ENCODE data around the gene TASL.

DNA sequence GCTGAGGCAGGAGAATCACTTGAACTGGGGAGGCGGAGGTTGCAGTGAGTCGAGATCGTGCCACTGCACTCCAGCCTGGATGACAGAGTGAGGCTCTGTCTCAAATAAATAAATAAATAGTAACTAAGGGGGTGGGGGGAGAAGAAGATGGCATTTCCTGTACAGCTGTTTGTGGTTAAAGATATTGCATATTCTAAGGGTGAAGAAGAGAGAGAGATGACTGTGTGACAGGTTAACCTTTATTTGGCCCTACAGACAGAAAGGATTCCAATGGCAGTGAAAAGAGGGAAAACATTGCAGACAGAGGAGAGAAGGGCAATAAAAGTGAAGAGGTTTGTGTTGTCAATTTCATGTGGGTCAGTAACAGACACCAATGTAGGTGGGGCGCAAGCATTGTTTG lies 9.4 kb downstream of the TASL start:
- TF ChIP-seq SP2 (IDR thresholded peaks at IDR 0.05; ENCODE audit: low read length) (no peak), RAD21 (IDR thresholded peaks at IDR 0.05 in 1 of 2, conservative IDR thresholded peaks at IDR 0.05 in 1 of 2; ENCODE audit: low read depth in 2 of 2, low read length in 2 of 2) (no peak)
